Mucosa of rectum (tissue), 2 donors: ENCODE measurements around the gene WNK2.
"Not testable (repeated sequence)": the region's sequence is repeated elsewhere in the genome, so short reads cannot be mapped to it uniquely, and the experiment has no call there.

ENCODE experiments used
- H3K27ac ChIP-seq, 2 donors: one replicate each; pipeline ENCODE4 v1.7.0; 2013; ENCODE audit warnings: inconsistent platforms in 2 of 2, low read depth in 2 of 2, low read length in 2 of 2
- H3K27me3 ChIP-seq, 2 donors: one replicate each; pipeline ENCODE4 v1.7.0; 2013; ENCODE audit warnings: low read length in 2 of 2; ENCODE audit not compliant: control insufficient read depth in 2 of 2, insufficient read depth in 2 of 2
- H3K36me3 ChIP-seq, 2 donors: one replicate each; pipeline ENCODE4 v1.7.0; 2013; ENCODE audit warnings: low read length in 2 of 2; ENCODE audit not compliant: control insufficient read depth in 2 of 2, insufficient read depth in 2 of 2
- H3K4me1 ChIP-seq, 2 donors: one replicate each; pipeline ENCODE4 v1.7.0; 2013; ENCODE audit warnings: low read length in 2 of 2, mild to moderate bottlenecking in 1 of 2; ENCODE audit not compliant: control insufficient read depth in 2 of 2, insufficient read depth in 2 of 2
- H3K4me3 ChIP-seq, 2 donors: one replicate each; pipeline ENCODE4 v1.7.0; 2013; ENCODE audit warnings: low read length in 2 of 2
- H3K9ac ChIP-seq, 2 donors: one replicate each; pipeline ENCODE4 v1.7.0; 2013; ENCODE audit warnings: low read length in 2 of 2, low read depth in 1 of 2, mild to moderate bottlenecking in 1 of 2
- H3K9me3 ChIP-seq, 2 donors: one replicate each; pipeline ENCODE4 v1.7.0; 2013; ENCODE audit warnings: low read length in 2 of 2; ENCODE audit not compliant: control insufficient read depth in 2 of 2
- donor health status: healthy.
- donor health status: Normal muscosa, but diverticular disease.

Gene WNK2

DNA sequence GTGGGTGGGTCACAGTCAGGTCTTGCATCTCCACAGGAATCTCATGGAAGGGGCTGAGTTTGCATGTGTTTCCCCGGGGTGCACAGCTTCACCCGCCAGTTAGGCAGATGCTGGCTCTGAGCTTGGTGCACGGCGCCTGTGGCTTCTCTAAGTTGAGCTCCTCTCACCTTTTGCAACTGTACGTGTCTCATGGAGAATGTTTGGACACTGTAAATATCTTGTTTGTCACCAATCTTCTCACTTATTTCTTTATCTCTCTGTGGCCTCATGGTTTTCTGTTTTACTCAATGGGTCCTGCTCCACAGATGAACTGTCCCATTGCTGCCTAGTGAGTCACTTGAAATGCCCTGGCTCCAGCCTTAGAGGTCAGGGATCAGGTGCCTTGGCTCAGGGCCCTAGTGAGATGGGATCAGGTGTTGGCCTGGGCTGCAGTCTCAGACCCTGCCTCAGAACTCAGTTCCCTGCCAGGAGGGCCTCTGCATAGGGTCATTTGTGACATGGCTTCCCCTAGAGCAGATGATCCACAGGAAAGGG, 61.6 kb downstream of the WNK2 start:
- H3K4me3 ChIP-seq, result no peak overlapping the region
- no peaks in the 10 kb centered on the region for H3K9me3 ChIP-seq
- H3K27me3 ChIP-seq, result no peaks in the 10 kb centered on the region
- H3K27ac ChIP-seq, result no peak overlapping the region
- H3K9ac ChIP-seq, result no peak overlapping the region
- peaks cover 0 to 5% of the 10 kb centered on the region in 2 donors for H3K4me1 ChIP-seq
- peaks cover 38 to 45% of the 10 kb centered on the region in 2 donors for H3K36me3 ChIP-seq

DNA sequence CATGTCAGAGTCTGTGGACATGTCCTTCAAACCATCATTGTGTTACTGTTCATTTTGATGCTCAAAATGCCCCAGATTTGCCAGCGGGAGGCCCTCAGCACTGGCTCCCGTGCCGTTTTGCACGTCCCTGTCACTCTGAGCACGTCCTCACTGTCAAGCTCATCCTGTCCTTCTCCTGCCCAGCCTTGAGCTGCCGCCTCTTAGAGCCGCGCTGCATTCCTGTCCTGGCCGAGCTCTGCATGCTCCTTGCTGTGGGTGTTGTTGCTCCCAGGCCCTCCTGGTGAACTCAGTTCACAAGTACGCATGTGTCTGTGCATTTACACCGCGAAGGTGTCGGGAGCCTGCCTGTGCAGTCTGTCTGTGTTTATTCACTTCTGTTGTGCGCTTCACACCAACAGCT, 62.2 kb downstream of the WNK2 start:
- Histone ChIP-seq H3K4me3 (no peak overlapping the region), H3K4me1 (peaks cover 0 to 5% of the 10 kb centered on the region in 2 donors), H3K9ac (no peak overlapping the region), H3K36me3 (peaks cover 38 to 41% of the 10 kb centered on the region in 2 donors), H3K27ac (no peak overlapping the region), H3K9me3 (no peaks in the 10 kb centered on the region), H3K27me3 (no peaks in the 10 kb centered on the region)

DNA sequence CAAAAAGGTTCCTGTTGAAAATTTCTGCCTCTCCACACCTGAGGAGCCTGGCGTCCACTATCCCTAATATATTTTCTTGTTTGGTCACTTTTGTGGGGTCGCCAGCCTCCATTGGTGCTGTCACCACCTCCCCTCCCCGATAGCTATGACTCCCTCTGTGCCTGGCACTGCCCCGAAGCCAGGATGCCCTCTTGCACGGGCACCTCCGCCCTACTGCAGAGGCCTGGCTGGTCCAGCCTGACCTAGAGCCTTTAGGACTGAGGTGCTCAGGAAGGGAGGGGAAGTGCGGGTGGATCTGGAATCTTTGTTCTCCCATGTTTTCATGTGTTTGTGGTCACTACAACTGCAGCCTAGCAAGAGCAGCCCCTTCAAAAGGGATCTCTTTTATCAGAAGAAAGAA, 62.6 kb downstream of the WNK2 start:
- Histone ChIP-seq H3K36me3 (peaks cover 37 to 40% of the 10 kb centered on the region in 2 donors), H3K9me3 (no peaks in the 10 kb centered on the region), H3K27ac (no peak overlapping the region), H3K4me3 (no peak overlapping the region), H3K9ac (no peak overlapping the region), H3K27me3 (no peaks in the 10 kb centered on the region), H3K4me1 (peaks cover 0 to 5% of the 10 kb centered on the region in 2 donors)

DNA sequence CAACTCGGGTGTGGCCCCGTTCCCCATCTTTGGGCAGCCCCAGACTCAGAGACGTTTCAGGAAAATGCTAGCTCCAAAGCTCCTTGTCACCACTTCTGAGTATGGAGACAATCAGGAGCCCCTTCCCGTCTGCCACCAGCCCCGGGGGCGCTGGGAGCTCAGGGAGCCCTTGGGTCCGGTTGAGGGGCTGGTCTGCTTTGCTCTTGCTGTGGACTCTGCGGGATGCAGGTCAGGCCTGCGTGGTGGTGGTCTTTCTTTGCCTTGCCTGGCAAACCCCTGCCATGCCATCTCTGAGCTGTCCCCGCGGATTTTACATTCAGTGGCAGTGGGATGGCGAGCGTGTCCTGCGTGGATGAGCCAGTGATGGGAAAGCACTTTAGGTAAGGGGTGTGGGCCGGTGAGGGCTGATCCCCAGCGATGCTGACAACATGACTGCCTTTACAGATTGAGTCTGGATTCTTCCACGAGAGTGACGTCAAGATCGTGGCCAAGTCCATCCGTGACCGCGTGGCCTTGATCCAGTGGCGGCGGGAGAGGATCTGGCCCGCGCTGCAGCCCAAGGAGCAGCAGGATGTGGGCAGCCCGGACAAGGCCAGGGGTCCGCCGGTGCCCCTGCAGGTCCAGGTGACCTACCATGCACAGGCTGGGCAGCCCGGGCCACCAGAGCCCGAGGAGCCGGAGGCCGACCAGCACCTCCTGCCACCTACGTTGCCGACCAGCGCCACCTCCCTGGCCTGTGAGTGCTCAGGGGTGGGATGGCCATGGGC, 63.3 kb downstream of the WNK2 start:
- peaks cover 35% of the 10 kb centered on the region in 2 donors for H3K36me3 ChIP-seq
- H3K9ac ChIP-seq, result no peak overlapping the region
- no peak overlapping the region for H3K27ac ChIP-seq
- peaks cover 0 to 5% of the 10 kb centered on the region in 2 donors for H3K4me1 ChIP-seq
- H3K4me3 ChIP-seq, result no peak overlapping the region
- H3K27me3 ChIP-seq, result no peaks in the 10 kb centered on the region
- H3K9me3 ChIP-seq, result no peaks in the 10 kb centered on the region

DNA sequence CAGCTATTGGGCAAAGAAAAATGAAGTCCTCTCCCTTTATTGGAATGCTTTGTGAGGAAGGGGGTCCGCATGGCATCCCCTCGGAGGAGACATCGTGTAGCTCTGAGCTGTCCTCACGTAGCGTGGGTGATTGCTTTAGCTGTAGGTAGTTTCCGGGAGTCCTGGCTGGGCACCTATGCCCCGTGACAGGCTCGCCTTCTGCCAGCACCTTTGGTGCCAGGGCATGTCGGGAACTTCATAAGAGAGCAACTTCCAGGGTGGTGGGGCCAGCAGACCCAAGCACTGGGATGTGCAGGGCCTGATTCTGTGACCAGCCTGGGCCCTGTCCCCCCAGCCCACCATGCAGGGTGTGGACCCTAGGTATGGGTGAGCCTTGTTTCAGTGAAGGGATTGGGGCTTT, 64.0 kb downstream of the WNK2 start:
- Histone ChIP-seq H3K4me3 (no peak overlapping the region), H3K9ac (no peak overlapping the region), H3K36me3 (peaks cover 34 to 35% of the 10 kb centered on the region in 2 donors), H3K4me1 (peaks cover 0 to 5% of the 10 kb centered on the region in 2 donors), H3K27me3 (no peaks in the 10 kb centered on the region), H3K9me3 (no peaks in the 10 kb centered on the region), H3K27ac (no peak overlapping the region)

DNA sequence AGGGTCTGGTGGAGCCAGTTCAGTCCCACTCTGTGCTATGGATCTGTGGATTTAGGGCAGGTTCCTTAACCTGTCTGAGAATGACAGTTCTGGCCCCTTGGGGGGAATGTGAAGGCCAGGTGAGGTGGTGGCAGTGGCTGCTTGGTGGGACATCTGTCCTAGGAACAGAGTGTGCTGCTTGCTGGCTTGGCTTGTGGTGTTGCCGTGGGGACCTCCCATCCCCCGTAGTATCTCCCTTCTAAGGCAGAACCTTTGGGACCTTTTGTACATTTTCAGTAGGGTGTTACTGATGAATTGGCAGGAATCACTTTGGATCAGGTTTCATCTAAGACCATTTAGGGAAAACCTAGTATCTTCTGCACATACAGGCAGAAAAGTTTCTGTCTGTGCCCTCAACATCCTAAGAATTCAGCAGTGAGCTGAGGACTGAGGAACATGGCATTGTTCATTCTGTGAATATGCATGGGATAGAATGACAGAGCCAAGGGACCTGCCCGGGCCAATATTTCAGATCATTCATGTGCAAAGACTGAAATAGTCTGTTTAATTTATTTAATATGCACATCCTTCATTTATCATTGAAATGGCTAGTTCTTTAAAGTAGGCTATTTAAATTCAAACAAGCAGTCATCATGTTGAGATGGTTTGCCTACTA, 64.6 kb downstream of the WNK2 start:
- Histone ChIP-seq H3K9me3 (no peaks in the 10 kb centered on the region), H3K4me1 (peaks cover 0 to 5% of the 10 kb centered on the region in 2 donors), H3K27me3 (no peaks in the 10 kb centered on the region), H3K9ac (no peak overlapping the region), H3K27ac (no peak overlapping the region), H3K36me3 (peaks cover 37% of the 10 kb centered on the region in 2 donors), H3K4me3 (no peak overlapping the region)

DNA sequence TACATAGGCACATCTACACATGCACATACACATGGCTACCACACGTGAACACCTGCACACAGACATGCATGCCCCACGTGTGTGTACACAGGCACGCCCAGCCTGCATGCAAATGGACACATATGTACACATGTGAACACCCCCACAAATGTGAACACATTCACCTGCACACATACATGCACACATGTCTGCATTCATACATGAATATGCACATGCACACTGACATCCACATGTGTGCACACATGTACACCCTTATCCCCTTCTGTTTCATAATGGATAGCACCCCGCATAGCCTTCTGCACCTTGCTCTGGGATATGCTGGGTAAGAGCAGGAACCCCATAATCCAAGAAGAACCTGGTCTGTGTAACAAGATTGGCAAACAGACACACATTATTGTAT, 66.2 kb downstream of the WNK2 start:
- Histone ChIP-seq H3K9me3 (no peaks in the 10 kb centered on the region), H3K27ac (no peak overlapping the region), H3K27me3 (no peaks in the 10 kb centered on the region), H3K36me3 (peaks cover 41 to 45% of the 10 kb centered on the region in 2 donors), H3K9ac (no peak overlapping the region), H3K4me3 (no peak overlapping the region), H3K4me1 (no peaks in the 10 kb centered on the region)

DNA sequence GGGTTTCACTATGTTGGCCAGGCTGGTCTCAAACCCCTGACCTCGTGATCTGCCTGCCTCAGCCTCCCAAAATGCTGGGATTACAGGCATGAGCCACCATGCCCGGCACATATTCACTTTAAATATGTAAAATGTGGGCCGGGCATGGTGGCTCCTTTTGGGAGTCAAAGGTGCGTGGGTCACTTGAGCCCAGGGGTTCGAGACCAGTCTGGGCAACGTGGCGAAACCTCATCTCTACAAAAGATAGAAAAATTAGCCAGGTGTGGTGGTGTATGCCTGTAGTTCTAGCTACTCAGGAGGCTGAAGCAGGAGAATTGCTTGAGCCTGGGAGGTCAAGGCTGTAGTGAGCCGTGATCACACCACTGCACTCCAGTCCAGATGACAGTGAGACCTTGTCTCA, 67.4 kb downstream of the WNK2 start:
- not testable (repeated sequence) for H3K27me3 ChIP-seq, H3K4me1 ChIP-seq, H3K27ac ChIP-seq, H3K4me3 ChIP-seq, H3K9me3 ChIP-seq, H3K9ac ChIP-seq
- peaks cover 36 to 48% of the 10 kb centered on the region in 2 donors for H3K36me3 ChIP-seq

DNA sequence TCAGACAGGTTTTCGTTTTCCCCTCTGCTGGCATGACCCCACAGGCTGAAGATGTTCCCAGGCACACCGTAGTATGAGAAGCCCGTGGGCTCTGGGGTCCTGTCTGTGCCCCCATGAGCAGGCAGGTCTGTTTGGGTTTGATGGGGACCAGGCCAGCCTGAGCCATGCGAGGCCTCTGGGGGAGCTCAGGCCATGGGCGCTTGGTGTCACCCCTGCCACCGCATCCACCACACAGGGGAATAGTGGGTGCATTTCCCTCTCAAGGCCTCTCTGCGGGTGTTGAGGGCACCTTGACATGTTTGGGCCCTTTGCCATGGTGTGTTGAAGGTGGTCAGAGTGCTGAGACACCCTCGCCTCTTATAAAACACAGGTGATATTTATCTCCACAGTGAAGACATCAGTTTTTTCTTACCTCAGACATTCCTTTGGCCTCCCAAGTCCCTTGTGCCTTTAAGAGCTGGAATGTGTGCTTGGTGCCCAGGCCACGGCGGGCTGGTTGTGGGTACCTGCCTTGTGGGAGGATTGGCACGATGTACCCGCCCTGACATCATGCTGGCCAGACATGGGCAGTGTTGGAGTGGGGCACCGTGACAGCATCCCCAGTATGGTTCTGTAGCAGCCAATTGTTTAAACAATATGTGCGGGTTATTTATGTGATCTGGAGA, 68.3 kb downstream of the WNK2 start:
- no peak overlapping the region for H3K27ac ChIP-seq
- no peak overlapping the region for H3K4me3 ChIP-seq
- H3K36me3 ChIP-seq, result peaks cover 36 to 48% of the 10 kb centered on the region in 2 donors
- no peaks in the 10 kb centered on the region for H3K27me3 ChIP-seq
- no peaks in the 10 kb centered on the region for H3K4me1 ChIP-seq
- no peaks in the 10 kb centered on the region for H3K9me3 ChIP-seq
- no peak overlapping the region for H3K9ac ChIP-seq
